K562 (cell line): ENCODE measurements around the gene RBM18. TPM values are rescaled to one million over a fixed set of nuclear protein-coding genes. Genes with fewer than 3 reads are reported as not detected.

Experiments used
- CXXC5 ChIP-seq: fragments of 250-450 bp; sonication (Bioruptor Pico); IDR thresholded peaks from 2 replicates; pipeline ENCODE4 v1.8.0; 2022; ENCODE audit warnings: inconsistent platforms, mild to moderate bottlenecking, moderate library complexity
- EP300 ChIP-seq: IDR thresholded peaks from 2 replicates; pipeline ENCODE4 v1.6.1; 2012; ENCODE audit warnings: low read length, improper control_type of control experiment
- ERF ChIP-seq: fragments of 450-650 bp; formaldehyde crosslinking; IDR thresholded peaks from 2 replicates; pipeline ENCODE4 v1.4.0; 2020; ENCODE audit warnings: mild to moderate bottlenecking, mixed read lengths
- GABPB2 ChIP-seq: fragments of 250-450 bp; sonication (Bioruptor Pico); conservative IDR thresholded peaks from 2 replicates; pipeline ENCODE4 v1.5.1; 2021; ENCODE audit warnings: mild to moderate bottlenecking
- HDAC8 ChIP-seq: fragments of 450-650 bp; IDR thresholded peaks from 2 replicates; pipeline ENCODE4 v1.6.1; 2016; ENCODE audit warnings: mild to moderate bottlenecking, missing genetic modification characterization, moderate library complexity, missing compliant biosample characterization
- KLF13 ChIP-seq: fragments of 450-650 bp; IDR thresholded peaks from 2 replicates; pipeline ENCODE4 v1.6.1; 2016; ENCODE audit warnings: missing genetic modification characterization, low read depth, mild to moderate bottlenecking, missing compliant biosample characterization, moderate library complexity, borderline replicate concordance
- NCOR1 ChIP-seq: fragments of 450-650 bp; IDR thresholded peaks from 2 replicates; pipeline ENCODE4 v1.6.1; 2016; ENCODE audit warnings: mild to moderate bottlenecking, moderate library complexity
- PHF8 ChIP-seq: fragments of 200-600 bp; sonication (generic); IDR thresholded peaks from 2 replicates; pipeline ENCODE4 v1.6.1; 2012; ENCODE audit warnings: mixed run types, mild to moderate bottlenecking, inconsistent platforms, low read length, moderate library complexity, borderline replicate concordance
- SMARCA5 ChIP-seq: fragments of 450-650 bp; IDR thresholded peaks from 2 replicates; pipeline ENCODE4 v1.6.1; 2016
- TCF7 ChIP-seq: sonication (generic); IDR thresholded peaks from 2 replicates; pipeline ENCODE4 v1.6.1; 2016; ENCODE audit warnings: antibody characterized with exemption, borderline replicate concordance
- ZNF12 ChIP-seq: sonication (generic); formaldehyde crosslinking; IDR thresholded peaks from 2 replicates; pipeline ENCODE4 v1.4.0; 2020; ENCODE audit warnings: mild to moderate bottlenecking, missing genetic modification reagents
- ZNF3 ChIP-seq: fragments of 250-450 bp; sonication (Bioruptor Pico); IDR thresholded peaks from 2 replicates; pipeline ENCODE4 v1.5.0; 2021; ENCODE audit warnings: mild to moderate bottlenecking, moderate library complexity
- polyA plus RNA-seq, 8 experiments: library from polyadenylated mRNA; depleted of rRNA in 4 of 8; stranded (reverse) in 5 of 8; unstranded in 3 of 8; fragments of >200 nt; fragmentation: Nextera tagmentation in 2 of 8; fragmentation: Illumina TruSeq in 1 of 8; extraction: Ambion mirVana in 2 of 8; extraction: Trizol in 1 of 8; gene quantifications; 2 replicates each; pipeline versions ENCODE4 v1.2.1 to v1.2.3, GENCODE V29; 2011 to 2014; ENCODE audit warnings: inconsistent platforms in 1 of 8, missing spikeins in 1 of 8
- total RNA-seq, 7 experiments: library from RNA; depleted of rRNA in 6 of 7; stranded (reverse); fragments of >200 nt in 6 of 7; fragmentation: Illumina TruSeq in 2 of 7; extraction: Trizol in 2 of 7; gene quantifications; 2 replicates each; pipeline versions ENCODE4 v1.2.1 to v1.2.3, GENCODE V29; 2011 to 2021; ENCODE audit warnings: low replicate concordance in 1 of 7
- TF ChIP-seq, protein P1 (sequence below): fragments of 250-450 bp; sonication (Bioruptor Pico); IDR thresholded peaks from 2 replicates; pipeline ENCODE4 v1.8.0; 2022; ENCODE audit warnings: moderate library complexity, mild to moderate bottlenecking, inconsistent platforms
- TF ChIP-seq, protein P2 (sequence below): IDR thresholded peaks from 2 replicates; pipeline ENCODE4 v1.6.1; 2016; ENCODE audit warnings: missing genetic modification characterization, missing compliant biosample characterization
- TF ChIP-seq, protein P3 (sequence below): fragments of 150-350 bp; IDR thresholded peaks from 2 replicates; pipeline ENCODE4 v1.6.1; 2014; ENCODE audit warnings: low read depth, mild to moderate bottlenecking, low read length, borderline replicate concordance
- TF ChIP-seq, protein P4 (sequence below): fragments of 200-800 bp; sonication (Bioruptor generic); IDR thresholded peaks from 2 replicates; pipeline ENCODE4 v1.6.1; 2016; ENCODE audit warnings: missing genetic modification characterization, missing compliant biosample characterization

The RBM18 gene
- total and polyA plus RNA-seq, 9 of the 15 experiments (the other 6 are each of a cell fraction or from before 2014, with no cell fraction given): 7.9 to 86.3 (median 34.0) TPM

DNA sequence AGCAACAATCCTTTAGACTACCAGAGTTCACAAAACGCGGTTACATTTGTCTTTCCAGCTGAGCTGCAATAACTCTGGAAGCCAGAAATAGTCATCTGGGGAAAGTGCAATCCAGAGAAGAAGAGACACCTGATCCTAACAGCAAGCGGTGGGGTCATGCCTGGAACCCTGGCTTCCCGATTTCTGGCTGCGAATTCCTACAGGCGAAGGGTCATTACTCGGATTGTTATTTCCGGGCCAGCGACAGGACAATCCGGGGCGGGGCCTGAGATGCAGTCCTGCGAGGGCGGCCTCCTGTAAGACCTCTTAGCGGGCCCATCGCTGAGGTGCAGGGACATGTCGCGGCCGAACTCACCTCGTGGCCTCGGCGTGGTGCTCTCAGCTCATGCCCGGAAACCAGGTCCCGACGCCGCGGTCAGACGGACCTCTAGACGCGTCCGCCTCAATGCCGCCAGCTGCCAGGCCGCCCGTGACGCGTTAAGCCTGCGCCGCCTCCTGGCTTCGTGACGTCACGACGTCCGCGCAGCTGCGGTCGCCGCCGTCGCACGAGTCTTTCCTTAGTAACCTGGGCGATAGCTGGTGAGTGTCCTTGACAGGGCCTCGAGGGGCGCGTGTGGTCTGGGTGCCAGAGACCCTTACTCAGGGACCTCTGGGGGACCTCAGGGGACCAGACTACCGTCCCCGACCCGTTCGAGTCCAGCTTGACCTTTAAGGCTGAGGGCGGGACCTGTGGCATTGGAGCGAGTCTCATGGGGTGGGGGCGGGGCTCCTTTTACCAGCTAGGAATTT lies at the start of gene RBM18, which contains the start of gene MRRF (continued):
- TF ChIP-seq, protein P1, sequence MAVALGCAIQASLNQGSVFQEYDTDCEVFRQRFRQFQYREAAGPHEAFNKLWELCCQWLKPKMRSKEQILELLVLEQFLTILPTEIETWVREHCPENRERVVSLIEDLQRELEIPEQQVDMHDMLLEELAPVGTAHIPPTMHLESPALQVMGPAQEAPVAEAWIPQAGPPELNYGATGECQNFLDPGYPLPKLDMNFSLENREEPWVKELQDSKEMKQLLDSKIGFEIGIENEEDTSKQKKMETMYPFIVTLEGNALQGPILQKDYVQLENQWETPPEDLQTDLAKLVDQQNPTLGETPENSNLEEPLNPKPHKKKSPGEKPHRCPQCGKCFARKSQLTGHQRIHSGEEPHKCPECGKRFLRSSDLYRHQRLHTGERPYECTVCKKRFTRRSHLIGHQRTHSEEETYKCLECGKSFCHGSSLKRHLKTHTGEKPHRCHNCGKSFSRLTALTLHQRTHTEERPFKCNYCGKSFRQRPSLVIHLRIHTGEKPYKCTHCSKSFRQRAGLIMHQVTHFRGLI (CRISPR knock-in tag): no peak
- TF ChIP-seq PHF8 (peak; percentile 92), ZNF12 (CRISPR knock-in tag) (no peak; the same call in 1 of the 2 replicates), HDAC8 (peak; percentile 52; the same call in 1 of the 2 replicates), GABPB2 (no peak), NCOR1 (peak; percentile 46; the same call in 1 of the 2 replicates), SMARCA5 (no peak), ZNF3 (no peak), TCF7 (no peak), CXXC5 (CRISPR knock-in tag) (peak; percentile 95), EP300 (no peak), KLF13 (tag) (0 out of 2 replicates have a peak, but pooled peaks have one; percentile 14), ERF (CRISPR knock-in tag) (no peak)
- TF ChIP-seq, protein P2, sequence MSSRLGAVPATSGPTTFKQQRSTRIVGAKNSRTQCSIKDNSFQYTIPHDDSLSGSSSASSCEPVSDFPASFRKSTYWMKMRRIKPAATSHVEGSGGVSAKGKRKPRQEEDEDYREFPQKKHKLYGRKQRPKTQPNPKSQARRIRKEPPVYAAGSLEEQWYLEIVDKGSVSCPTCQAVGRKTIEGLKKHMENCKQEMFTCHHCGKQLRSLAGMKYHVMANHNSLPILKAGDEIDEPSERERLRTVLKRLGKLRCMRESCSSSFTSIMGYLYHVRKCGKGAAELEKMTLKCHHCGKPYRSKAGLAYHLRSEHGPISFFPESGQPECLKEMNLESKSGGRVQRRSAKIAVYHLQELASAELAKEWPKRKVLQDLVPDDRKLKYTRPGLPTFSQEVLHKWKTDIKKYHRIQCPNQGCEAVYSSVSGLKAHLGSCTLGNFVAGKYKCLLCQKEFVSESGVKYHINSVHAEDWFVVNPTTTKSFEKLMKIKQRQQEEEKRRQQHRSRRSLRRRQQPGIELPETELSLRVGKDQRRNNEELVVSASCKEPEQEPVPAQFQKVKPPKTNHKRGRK (tag): no peak
- TF ChIP-seq, protein P3, sequence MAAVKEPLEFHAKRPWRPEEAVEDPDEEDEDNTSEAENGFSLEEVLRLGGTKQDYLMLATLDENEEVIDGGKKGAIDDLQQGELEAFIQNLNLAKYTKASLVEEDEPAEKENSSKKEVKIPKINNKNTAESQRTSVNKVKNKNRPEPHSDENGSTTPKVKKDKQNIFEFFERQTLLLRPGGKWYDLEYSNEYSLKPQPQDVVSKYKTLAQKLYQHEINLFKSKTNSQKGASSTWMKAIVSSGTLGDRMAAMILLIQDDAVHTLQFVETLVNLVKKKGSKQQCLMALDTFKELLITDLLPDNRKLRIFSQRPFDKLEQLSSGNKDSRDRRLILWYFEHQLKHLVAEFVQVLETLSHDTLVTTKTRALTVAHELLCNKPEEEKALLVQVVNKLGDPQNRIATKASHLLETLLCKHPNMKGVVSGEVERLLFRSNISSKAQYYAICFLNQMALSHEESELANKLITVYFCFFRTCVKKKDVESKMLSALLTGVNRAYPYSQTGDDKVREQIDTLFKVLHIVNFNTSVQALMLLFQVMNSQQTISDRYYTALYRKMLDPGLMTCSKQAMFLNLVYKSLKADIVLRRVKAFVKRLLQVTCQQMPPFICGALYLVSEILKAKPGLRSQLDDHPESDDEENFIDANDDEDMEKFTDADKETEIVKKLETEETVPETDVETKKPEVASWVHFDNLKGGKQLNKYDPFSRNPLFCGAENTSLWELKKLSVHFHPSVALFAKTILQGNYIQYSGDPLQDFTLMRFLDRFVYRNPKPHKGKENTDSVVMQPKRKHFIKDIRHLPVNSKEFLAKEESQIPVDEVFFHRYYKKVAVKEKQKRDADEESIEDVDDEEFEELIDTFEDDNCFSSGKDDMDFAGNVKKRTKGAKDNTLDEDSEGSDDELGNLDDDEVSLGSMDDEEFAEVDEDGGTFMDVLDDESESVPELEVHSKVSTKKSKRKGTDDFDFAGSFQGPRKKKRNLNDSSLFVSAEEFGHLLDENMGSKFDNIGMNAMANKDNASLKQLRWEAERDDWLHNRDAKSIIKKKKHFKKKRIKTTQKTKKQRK: no peak
- TF ChIP-seq, protein P4, sequence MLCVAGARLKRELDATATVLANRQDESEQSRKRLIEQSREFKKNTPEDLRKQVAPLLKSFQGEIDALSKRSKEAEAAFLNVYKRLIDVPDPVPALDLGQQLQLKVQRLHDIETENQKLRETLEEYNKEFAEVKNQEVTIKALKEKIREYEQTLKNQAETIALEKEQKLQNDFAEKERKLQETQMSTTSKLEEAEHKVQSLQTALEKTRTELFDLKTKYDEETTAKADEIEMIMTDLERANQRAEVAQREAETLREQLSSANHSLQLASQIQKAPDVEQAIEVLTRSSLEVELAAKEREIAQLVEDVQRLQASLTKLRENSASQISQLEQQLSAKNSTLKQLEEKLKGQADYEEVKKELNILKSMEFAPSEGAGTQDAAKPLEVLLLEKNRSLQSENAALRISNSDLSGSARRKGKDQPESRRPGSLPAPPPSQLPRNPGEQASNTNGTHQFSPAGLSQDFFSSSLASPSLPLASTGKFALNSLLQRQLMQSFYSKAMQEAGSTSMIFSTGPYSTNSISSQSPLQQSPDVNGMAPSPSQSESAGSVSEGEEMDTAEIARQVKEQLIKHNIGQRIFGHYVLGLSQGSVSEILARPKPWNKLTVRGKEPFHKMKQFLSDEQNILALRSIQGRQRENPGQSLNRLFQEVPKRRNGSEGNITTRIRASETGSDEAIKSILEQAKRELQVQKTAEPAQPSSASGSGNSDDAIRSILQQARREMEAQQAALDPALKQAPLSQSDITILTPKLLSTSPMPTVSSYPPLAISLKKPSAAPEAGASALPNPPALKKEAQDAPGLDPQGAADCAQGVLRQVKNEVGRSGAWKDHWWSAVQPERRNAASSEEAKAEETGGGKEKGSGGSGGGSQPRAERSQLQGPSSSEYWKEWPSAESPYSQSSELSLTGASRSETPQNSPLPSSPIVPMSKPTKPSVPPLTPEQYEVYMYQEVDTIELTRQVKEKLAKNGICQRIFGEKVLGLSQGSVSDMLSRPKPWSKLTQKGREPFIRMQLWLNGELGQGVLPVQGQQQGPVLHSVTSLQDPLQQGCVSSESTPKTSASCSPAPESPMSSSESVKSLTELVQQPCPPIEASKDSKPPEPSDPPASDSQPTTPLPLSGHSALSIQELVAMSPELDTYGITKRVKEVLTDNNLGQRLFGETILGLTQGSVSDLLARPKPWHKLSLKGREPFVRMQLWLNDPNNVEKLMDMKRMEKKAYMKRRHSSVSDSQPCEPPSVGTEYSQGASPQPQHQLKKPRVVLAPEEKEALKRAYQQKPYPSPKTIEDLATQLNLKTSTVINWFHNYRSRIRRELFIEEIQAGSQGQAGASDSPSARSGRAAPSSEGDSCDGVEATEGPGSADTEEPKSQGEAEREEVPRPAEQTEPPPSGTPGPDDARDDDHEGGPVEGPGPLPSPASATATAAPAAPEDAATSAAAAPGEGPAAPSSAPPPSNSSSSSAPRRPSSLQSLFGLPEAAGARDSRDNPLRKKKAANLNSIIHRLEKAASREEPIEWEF: no peak; the same call in 1 of the 2 replicates
